ENCODE measurements around the gene CDC6. TPM values are rescaled to one million over a fixed set of nuclear protein-coding genes. Genes with fewer than 3 reads are reported as not detected.

The CDC6 gene
- total RNA-seq, 6 donors from 2014 or later, result 1.1 to 5.1 (median 2.3) TPM

DNA sequence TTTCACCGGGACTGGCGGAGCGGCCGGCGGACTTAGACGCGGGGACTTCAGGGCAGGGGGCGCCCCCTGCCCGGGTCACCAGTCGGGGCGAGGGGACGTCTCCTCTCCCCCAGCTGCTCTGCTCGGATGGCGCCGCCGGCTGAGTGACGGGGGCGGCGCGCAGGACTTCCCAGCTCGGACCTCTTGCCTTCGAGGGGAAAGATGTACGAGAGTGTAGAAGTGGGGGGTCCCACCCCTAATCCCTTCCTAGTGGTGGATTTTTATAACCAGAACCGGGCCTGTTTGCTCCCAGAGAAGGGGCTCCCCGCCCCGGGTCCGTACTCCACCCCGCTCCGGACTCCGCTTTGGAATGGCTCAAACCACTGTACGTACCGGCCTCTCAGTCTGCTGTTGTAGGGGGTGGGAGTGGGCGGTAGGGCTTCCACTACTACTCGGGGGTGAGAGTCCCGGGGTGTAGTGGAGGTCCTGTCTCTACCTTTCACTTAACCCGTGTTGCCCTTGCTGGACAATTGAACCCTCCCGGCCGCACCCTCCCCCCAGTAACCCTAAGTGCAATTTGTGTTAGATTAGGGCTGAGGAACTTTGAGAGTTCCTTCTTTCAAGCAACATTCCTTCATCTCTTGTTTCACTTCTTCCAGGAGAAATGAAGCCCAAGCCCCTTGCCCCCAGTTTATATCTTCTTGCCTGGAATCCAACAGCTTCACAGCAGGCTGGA, 55.0 kb downstream of the CDC6 start:
- Histone ChIP-seq H3K27ac (peak overlapping the region; percentile 95 to 100 (median 96)), H3K4me3 (peak overlapping the region; percentile 45 to 92 (median 80)), H3K27me3 (no peaks in the 10 kb centered on the region), H3K4me1 (peaks cover 60 to 84% (median 79%) of the 10 kb centered on the region in 4 donors), H3K36me3 (no peaks in the 10 kb centered on the region), H3K9me3 (no peaks in the 10 kb centered on the region)
- 11 to 12% methylated on average over 13 to 38 of the region's 38 CpGs for WGBS, 2 donors
- DNase-seq, result no peak
- no peak for ATAC-seq (ENCODE audit: low FRiP score in 2 of 2)
- peak in 1 of 4 donors; percentile 33 for TF ChIP-seq POLR2A (IDR thresholded peaks at IDR 0.05)
- peak in 1 of 6 experiments; percentile 8 for TF ChIP-seq CTCF (IDR thresholded peaks at IDR 0.05)
- TF ChIP-seq EP300 (IDR thresholded peaks at IDR 0.05), result no peak
- no peak for TF ChIP-seq POLR2AphosphoS5 (IDR thresholded peaks at IDR 0.05)

DNA sequence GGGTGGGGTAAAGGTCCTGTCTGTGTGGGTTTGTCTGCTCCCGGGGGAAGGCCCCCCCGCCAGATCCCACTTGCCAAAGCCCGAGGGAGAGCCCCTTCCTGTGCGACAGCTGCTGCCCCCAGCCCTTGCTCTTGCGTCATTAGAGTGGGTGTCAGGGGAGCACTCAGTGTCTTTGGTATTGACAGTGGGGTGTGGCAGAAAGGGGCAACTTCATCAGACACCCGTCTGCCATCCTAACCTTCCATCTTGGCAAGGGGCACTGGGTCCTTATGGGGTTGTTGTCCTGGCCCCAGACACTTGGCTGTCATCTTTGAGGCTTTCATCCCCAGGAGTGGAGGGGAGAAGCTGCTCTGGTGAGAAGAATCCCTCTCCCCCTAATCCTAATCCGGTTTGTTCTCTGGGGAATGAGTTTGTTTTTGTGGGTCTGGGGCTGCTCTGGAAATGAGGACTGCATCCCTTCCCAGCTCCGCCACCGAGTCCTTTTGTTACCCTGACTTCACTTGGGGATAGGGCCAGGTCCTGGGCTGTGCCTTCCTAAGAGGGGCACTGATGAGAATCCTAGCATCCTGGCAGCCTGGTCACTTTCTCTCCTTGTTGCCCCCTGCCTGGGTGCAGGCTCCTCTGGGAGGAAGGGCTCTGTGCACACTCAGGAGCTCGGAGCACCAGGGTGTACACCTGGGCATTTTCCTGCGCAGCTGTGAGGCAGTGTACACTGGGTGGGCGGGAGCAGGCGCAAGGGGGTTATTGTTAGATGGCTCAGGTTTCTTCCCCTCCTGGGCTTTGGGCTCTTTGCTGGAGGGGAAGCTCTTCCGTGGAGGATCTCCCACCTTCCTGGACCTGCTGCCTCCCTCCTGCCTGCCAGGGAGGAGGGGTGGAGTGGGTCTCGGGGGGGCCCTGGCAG, 55.8 kb downstream of the CDC6 start:
- Histone ChIP-seq H3K9me3 (no peaks in the 10 kb centered on the region), H3K27ac (peak overlapping the region; percentile 95 to 100 (median 96)), H3K36me3 (peaks cover 0 to 3% (median under 1%) of the 10 kb centered on the region in 4 donors), H3K4me3 (peak overlapping the region; percentile 45 to 92 (median 80)), H3K4me1 (peaks cover 61 to 84% (median 79%) of the 10 kb centered on the region in 4 donors), H3K27me3 (no peaks in the 10 kb centered on the region)
- TF ChIP-seq POLR2AphosphoS5 (IDR thresholded peaks at IDR 0.05) (peak; percentile 81 to 87), EP300 (IDR thresholded peaks at IDR 0.05) (peak in 1 of 4 donors; percentile 55), CTCF (IDR thresholded peaks at IDR 0.05) (no peak), POLR2A (IDR thresholded peaks at IDR 0.05) (peak in 1 of 4 donors; percentile 18)
- no peak for ATAC-seq (ENCODE audit: low FRiP score in 2 of 2)
- DNase-seq, result no peak
- 34 to 35% methylated on average over 9 to 15 of the region's 15 CpGs for WGBS, 2 donors

DNA sequence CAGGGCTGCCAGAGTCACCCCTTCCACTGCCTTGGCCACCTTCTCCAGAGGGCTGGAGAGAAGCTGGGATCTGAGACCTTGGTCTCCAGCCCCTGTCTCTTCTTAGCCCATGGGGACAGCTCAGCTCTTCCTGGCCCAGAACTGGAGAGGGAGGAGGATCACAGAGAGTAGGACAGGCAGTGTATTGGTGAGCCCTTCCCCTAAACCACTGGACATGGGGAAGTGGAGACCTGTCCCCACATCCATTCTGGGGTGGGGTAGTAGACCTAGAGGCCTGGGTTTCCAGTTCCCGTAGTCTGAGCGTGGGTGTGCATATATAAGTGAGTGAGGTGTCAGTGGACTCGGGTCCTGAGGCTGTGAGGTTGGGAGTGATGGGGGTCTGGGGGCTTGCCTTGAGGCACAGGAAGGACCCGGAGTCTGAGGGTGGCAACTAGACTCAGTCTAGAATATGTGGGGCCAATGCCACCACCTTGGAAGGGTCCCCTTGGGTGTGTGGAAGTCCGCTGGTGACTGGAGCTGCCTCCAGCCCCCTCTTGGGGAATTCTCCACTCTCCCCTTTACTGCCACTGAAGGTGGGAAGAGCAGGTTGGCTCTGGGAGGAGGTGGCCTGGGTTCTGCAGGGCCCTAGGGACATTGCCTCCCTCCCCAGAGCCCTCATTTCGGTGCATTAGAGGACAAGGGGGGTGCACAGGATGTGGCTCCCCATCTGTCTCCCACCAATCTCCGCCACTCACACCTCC, 56.9 kb downstream of the CDC6 start:
- Histone ChIP-seq H3K27me3 (no peaks in the 10 kb centered on the region), H3K4me3 (peak overlapping the region; percentile 45 to 92 (median 80)), H3K36me3 (peaks cover 0 to 15% (median 12%) of the 10 kb centered on the region in 4 donors), H3K27ac (peak overlapping the region; percentile 95 to 100 (median 96)), H3K9me3 (no peaks in the 10 kb centered on the region), H3K4me1 (peaks cover 61 to 84% (median 79%) of the 10 kb centered on the region in 4 donors)
- 15 to 25% methylated on average over 4 to 7 of the region's 7 CpGs for WGBS, 2 donors
- ATAC-seq (ENCODE audit: low FRiP score in 2 of 2) (no peak), DNase-seq (no peak)
- no peak for TF ChIP-seq POLR2A (IDR thresholded peaks at IDR 0.05)
- TF ChIP-seq POLR2AphosphoS5 (IDR thresholded peaks at IDR 0.05), result peak in 1 of 2 donors; percentile 29

DNA sequence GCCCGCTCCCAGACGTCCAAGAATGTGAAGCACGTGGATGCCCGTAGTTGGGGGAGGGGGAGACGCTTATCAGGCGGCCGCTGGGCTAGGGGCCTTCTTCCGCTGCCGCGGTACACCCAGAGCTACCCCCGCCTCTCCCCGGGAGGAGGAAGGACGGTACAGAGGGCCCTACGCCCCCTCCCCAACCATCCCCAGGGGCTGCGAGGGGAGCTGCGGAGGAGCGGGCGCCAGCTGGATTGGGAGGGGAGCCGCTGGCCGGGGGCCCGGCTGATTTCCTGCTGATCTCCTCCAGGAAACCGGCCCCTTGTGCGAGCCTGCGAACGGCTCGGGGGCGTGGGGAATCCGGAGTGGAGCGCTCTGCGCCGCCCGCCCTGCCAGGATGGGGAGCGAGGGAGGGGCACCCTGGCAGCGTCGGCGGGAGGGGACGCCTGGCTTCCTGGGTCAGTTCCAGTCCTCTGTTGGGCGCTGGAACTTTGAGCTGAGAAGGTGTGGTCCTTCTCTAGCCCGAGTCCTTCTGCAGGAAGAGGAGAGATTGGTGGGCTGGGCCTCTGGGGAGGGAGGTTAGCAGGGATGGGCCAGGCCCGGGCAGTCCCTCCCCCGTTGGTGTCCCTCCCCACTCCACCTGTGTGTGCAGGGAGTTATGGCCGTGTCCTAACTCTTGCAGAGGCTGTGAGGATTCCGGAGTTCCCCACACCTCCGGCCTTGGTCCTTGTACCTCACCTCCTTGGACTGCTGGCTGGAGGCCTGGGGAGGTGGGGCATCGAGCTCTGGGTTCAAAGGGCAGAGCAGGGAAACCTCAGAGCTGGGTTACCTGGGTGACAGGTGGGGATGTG, 57.7 kb downstream of the CDC6 start:
- DNase-seq (peak; percentile 86 to 92), ATAC-seq (ENCODE audit: low FRiP score in 2 of 2) (peak; percentile 6 to 78)
- Histone ChIP-seq H3K36me3 (peaks cover 0 to 21% (median 18%) of the 10 kb centered on the region in 4 donors), H3K9me3 (no peaks in the 10 kb centered on the region), H3K4me3 (peak overlapping the region; percentile 45 to 92 (median 80)), H3K27me3 (no peaks in the 10 kb centered on the region), H3K27ac (peak overlapping the region; percentile 95 to 100 (median 96)), H3K4me1 (peaks cover 62 to 84% (median 79%) of the 10 kb centered on the region in 4 donors)
- TF ChIP-seq CTCF (IDR thresholded peaks at IDR 0.05), result no peak
- TF ChIP-seq POLR2A (IDR thresholded peaks at IDR 0.05), result peak in 2 of 4 donors; percentile 22 to 45
- TF ChIP-seq POLR2AphosphoS5 (IDR thresholded peaks at IDR 0.05), result peak; percentile 54 to 71
- TF ChIP-seq EP300 (IDR thresholded peaks at IDR 0.05), result peak in 2 of 4 donors; percentile 44 to 51
- 0 to 8% methylated on average over 2 to 26 of the region's 45 CpGs for WGBS, 2 donors
